ENCODE results near the gene PPP2R2B.

- TF ChIP-seq EZH2 (IDR thresholded peaks at IDR 0.05; ENCODE audit: borderline replicate concordance, low read depth, low read length, poor library complexity, severe bottlenecking) (no peak), CTCF (conservative IDR thresholded peaks at IDR 0.05; ENCODE audit: low read depth, low read length) (no peak)
Observed at GRCh38 chr5:146867996-146868708, 10.4 kb downstream of the PPP2R2B start.
